DOHH2 (cell line): ENCODE results near the gene USH2A.

ENCODE experiments used
- EZH2phosphoT487 ChIP-seq: fragments of 200-600 bp; sonication (generic); IDR thresholded peaks from 2 replicates; pipeline ENCODE4 v1.6.1; 2017; ENCODE audit warnings: borderline replicate concordance, mild to moderate bottlenecking, antibody characterized with exemption, low read length, moderate library complexity, mixed read lengths
- TF ChIP-seq, protein P1 (sequence below): fragments of 200-600 bp; sonication (generic); IDR thresholded peaks from one replicate; pipeline ENCODE4 v1.5.1; 2014; ENCODE audit warnings: antibody characterized with exemption, mild to moderate bottlenecking, low read depth, low read length; ENCODE audit not compliant: poor library complexity, severe bottlenecking

- TF ChIP-seq, protein P1, sequence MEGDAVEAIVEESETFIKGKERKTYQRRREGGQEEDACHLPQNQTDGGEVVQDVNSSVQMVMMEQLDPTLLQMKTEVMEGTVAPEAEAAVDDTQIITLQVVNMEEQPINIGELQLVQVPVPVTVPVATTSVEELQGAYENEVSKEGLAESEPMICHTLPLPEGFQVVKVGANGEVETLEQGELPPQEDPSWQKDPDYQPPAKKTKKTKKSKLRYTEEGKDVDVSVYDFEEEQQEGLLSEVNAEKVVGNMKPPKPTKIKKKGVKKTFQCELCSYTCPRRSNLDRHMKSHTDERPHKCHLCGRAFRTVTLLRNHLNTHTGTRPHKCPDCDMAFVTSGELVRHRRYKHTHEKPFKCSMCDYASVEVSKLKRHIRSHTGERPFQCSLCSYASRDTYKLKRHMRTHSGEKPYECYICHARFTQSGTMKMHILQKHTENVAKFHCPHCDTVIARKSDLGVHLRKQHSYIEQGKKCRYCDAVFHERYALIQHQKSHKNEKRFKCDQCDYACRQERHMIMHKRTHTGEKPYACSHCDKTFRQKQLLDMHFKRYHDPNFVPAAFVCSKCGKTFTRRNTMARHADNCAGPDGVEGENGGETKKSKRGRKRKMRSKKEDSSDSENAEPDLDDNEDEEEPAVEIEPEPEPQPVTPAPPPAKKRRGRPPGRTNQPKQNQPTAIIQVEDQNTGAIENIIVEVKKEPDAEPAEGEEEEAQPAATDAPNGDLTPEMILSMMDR: no peak
- TF ChIP-seq EZH2phosphoT487: no peak
These were observed 528.6 kb downstream of the USH2A start for GRCh38 chr1:215894617-215895016.
